ENCODE results near the gene SNIP1. TPM values are rescaled to one million over a fixed set of nuclear protein-coding genes. Genes with fewer than 3 reads are reported as not detected.
"Not testable (repeated sequence)": the region's sequence is repeated elsewhere in the genome, so short reads cannot be mapped to it uniquely, and the experiment has no call there.

The SNIP1 gene
- total and polyA plus RNA-seq, 12 donors, result 4.0 to 22.4 (median 14.1) TPM

GRCh38 chr1:37537378-37537777 lies 16.7 kb downstream of the SNIP1 start:
- Histone ChIP-seq H3K4me1 (replicated peaks in 1 of 2) (peaks cover 4 to 12% of the 10 kb centered on the region in 2 donors), H3K27ac (no peak overlapping the region), H3K36me3 (replicated peaks in 1 of 2) (peaks cover 0 to 50% of the 10 kb centered on the region in 2 donors), H3K9me3 (replicated peaks in 1 of 3) (no peaks in the 10 kb centered on the region), H3K27me3 (no peaks in the 10 kb centered on the region), H3K4me3 (no peak overlapping the region)
- intact Hi-C loops (cut with DNase I), result no loop called here
- DNase-seq, result peak in 1 of 7 donors; percentile 49
- TF ChIP-seq CTCF (IDR thresholded peaks at IDR 0.05) (no peak), POLR2A (IDR thresholded peaks at IDR 0.05) (no peak)
- WGBS, 4 donors, result 73 to 84% (median 79%) methylated on average over 2 of the region's 2 CpGs

GRCh38 chr1:37533317-37534093 lies 20.6 kb downstream of the SNIP1 start:
- DNase-seq, result no peak
- H3K27ac ChIP-seq, result peak overlapping the region in 2 of 5 donors; percentile 47 to 79

GRCh38 chr1:37532418-37533156 lies 21.5 kb downstream of the SNIP1 start:
- 75 to 84% (median 84%) methylated on average over 4 of the region's 4 CpGs for WGBS, 4 donors
- intact Hi-C loops (cut with DNase I); H3K27ac ChIP-seq; H3K4me3 ChIP-seq; H3K9me3 ChIP-seq (replicated peaks in 1 of 3); H3K27me3 ChIP-seq: not testable (repeated sequence)
- H3K4me1 ChIP-seq (replicated peaks in 1 of 2), result peaks cover 4 to 12% of the 10 kb centered on the region in 2 donors
- H3K36me3 ChIP-seq (replicated peaks in 1 of 2), result peaks cover 0 to 18% of the 10 kb centered on the region in 2 donors
- peak in 2 of 7 donors; percentile 37 to 47 for DNase-seq

More at GRCh38 chr1:37533317-37534093, 20.6 kb downstream of the SNIP1 start:
- Histone ChIP-seq H3K4me3 (no peak overlapping the region), H3K36me3 (replicated peaks in 1 of 2) (peaks cover 0 to 25% of the 10 kb centered on the region in 2 donors), H3K27me3 (no peaks in the 10 kb centered on the region), H3K4me1 (replicated peaks in 1 of 2) (peaks cover 4 to 12% of the 10 kb centered on the region in 2 donors), H3K9me3 (replicated peaks in 1 of 3) (no peaks in the 10 kb centered on the region)
- WGBS, 4 donors, result 85 to 96% (median 94%) methylated on average over 4 of the region's 4 CpGs
- intact Hi-C loops (cut with DNase I), result no loop called here
- no peak for TF ChIP-seq POLR2A (IDR thresholded peaks at IDR 0.05)
- TF ChIP-seq CTCF (IDR thresholded peaks at IDR 0.05), result no peak

GRCh38 chr1:37529888-37530287 lies 24.2 kb downstream of the SNIP1 start:
- 29 to 67% (median 46%) methylated on average over 1 of the region's 1 CpG for WGBS, 4 donors

GRCh38 chr1:37519613-37520012 lies 34.5 kb downstream of the SNIP1 start:
- Histone ChIP-seq H3K4me1 (replicated peaks in 1 of 2) (peaks cover 0 to 4% of the 10 kb centered on the region in 2 donors), H3K27me3 (no peaks in the 10 kb centered on the region), H3K9me3 (replicated peaks in 1 of 3) (no peaks in the 10 kb centered on the region), H3K27ac (no peak overlapping the region), H3K36me3 (replicated peaks in 1 of 2) (no peaks in the 10 kb centered on the region), H3K4me3 (no peak overlapping the region)
- TF ChIP-seq CTCF (IDR thresholded peaks at IDR 0.05) (no peak), POLR2A (IDR thresholded peaks at IDR 0.05) (no peak)
- no peak for DNase-seq
- intact Hi-C loops (cut with DNase I), result no loop called here

More at GRCh38 chr1:37529888-37530287, 24.2 kb downstream of the SNIP1 start:
- H3K9me3 ChIP-seq (replicated peaks in 1 of 3); H3K27ac ChIP-seq; H3K4me3 ChIP-seq; H3K36me3 ChIP-seq (replicated peaks in 1 of 2); H3K27me3 ChIP-seq; intact Hi-C loops (cut with DNase I): not testable (repeated sequence)
- DNase-seq, result peak in 1 of 7 donors; percentile 20
- H3K4me1 ChIP-seq (replicated peaks in 1 of 2), result peaks cover 4 to 12% of the 10 kb centered on the region in 2 donors

GRCh38 chr1:37518929-37519328 lies 35.2 kb downstream of the SNIP1 start:
- H3K9me3 ChIP-seq (replicated peaks in 1 of 3); H3K27ac ChIP-seq; H3K36me3 ChIP-seq (replicated peaks in 1 of 2); intact Hi-C loops (cut with DNase I); H3K4me3 ChIP-seq; H3K27me3 ChIP-seq; H3K4me1 ChIP-seq (replicated peaks in 1 of 2): not testable (repeated sequence)
- 67 to 82% (median 72%) methylated on average over 13 to 15 of the region's 15 CpGs for WGBS, 4 donors
- DNase-seq, result peak in 1 of 7 donors; percentile 24

- 90 to 100% (median 93%) methylated on average over 1 to 26 of the region's 31 CpGs for WGBS, 4 donors
- H3K9me3 ChIP-seq (replicated peaks in 1 of 3); intact Hi-C loops (cut with DNase I): not testable (repeated sequence)
Observed at GRCh38 chr1:37518241-37518640, 35.9 kb downstream of the SNIP1 start.

More at GRCh38 chr1:37518241-37518640, 35.9 kb downstream of the SNIP1 start:
- not testable (repeated sequence) for H3K27ac ChIP-seq; H3K36me3 ChIP-seq (replicated peaks in 1 of 2); DNase-seq; H3K27me3 ChIP-seq; H3K4me3 ChIP-seq
- H3K4me1 ChIP-seq (replicated peaks in 1 of 2), result peaks cover 7 to 11% of the 10 kb centered on the region in 2 donors
